ENCODE data around the gene FN3K.

DNA sequence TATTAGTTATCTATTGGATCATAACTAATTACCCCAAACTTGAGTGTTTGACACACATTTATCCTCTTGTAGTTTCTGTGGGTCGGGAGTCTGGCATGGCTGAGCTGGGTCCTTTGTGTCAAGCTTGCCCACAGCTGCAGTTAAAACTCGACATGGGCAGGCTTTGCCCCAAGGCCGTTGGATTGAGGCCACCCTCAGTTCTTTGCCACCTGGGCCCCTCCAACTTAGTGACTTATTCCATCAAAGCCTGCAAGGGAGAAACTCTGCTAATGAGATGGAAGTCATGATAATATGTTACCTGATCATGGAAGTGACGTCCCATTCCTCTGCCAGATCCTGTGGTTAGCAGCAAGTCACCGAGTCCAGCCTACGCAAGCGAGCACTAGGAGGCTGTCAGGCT is 33.6 kb downstream of the FN3K start:
- TF ChIP-seq, protein P1, sequence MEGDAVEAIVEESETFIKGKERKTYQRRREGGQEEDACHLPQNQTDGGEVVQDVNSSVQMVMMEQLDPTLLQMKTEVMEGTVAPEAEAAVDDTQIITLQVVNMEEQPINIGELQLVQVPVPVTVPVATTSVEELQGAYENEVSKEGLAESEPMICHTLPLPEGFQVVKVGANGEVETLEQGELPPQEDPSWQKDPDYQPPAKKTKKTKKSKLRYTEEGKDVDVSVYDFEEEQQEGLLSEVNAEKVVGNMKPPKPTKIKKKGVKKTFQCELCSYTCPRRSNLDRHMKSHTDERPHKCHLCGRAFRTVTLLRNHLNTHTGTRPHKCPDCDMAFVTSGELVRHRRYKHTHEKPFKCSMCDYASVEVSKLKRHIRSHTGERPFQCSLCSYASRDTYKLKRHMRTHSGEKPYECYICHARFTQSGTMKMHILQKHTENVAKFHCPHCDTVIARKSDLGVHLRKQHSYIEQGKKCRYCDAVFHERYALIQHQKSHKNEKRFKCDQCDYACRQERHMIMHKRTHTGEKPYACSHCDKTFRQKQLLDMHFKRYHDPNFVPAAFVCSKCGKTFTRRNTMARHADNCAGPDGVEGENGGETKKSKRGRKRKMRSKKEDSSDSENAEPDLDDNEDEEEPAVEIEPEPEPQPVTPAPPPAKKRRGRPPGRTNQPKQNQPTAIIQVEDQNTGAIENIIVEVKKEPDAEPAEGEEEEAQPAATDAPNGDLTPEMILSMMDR (IDR thresholded peaks at IDR 0.05): no peak
- no peak for TF ChIP-seq POLR2AphosphoS5 (IDR thresholded peaks at IDR 0.05; ENCODE audit: insufficient read depth in 1 of 2, low read depth in 1 of 2)

Data from vagina (tissue), 2 donors.